Progenitor cell of endocrine pancreas (in vitro differentiated cells): ENCODE data around the gene ITGA1. TPM values are rescaled to one million over a fixed set of nuclear protein-coding genes. Genes with fewer than 3 reads are reported as not detected.

ENCODE experiments used
- DNase-seq: peaks from one replicate; pipeline ENCODE4 v3.0.0; 2021; ENCODE audit warnings: low spot score; ENCODE audit not compliant: unreplicated experiment
- H3K27ac Mint-ChIP-seq: 2 replicates; pipeline ENCODE4 v1.8.0; 2021; ENCODE audit warnings: mild to moderate bottlenecking, moderate library complexity, mixed read lengths
- H3K27me3 Mint-ChIP-seq: 2 replicates; pipeline ENCODE4 v1.8.0; 2021; ENCODE audit warnings: mixed read lengths
- H3K36me3 Mint-ChIP-seq: 2 replicates; pipeline ENCODE4 v1.8.0; 2022; ENCODE audit warnings: mixed read lengths; ENCODE audit not compliant: insufficient read depth
- H3K4me1 Mint-ChIP-seq: 2 replicates; pipeline ENCODE4 v1.8.0; 2021; ENCODE audit warnings: low read depth, mixed read lengths
- H3K4me3 Mint-ChIP-seq: 2 replicates; pipeline ENCODE4 v1.8.0; 2021; ENCODE audit warnings: low read depth, mild to moderate bottlenecking, moderate library complexity, mixed read lengths
- H3K9me3 Mint-ChIP-seq: 2 replicates; pipeline ENCODE4 v1.8.0; 2021; ENCODE audit warnings: low read depth, mixed read lengths
- CTCF ChIP-seq: fragments of 200-600 bp; sonication (generic); IDR thresholded peaks from one replicate; pipeline ENCODE4 v1.5.0; 2021; ENCODE audit warnings: antibody characterized with exemption, mild to moderate bottlenecking; ENCODE audit not compliant: unreplicated experiment
- total RNA-seq: library from RNA; stranded (reverse); gene quantifications from 2 replicates; pipeline ENCODE4 v1.2.1, GENCODE V29; 2021

ITGA1 gene
- total RNA-seq, 1 donor from 2014 or later: 6.4 TPM

- no peak for DNase-seq
- Mint-ChIP-seq H3K4me1 (peaks cover 20% of the 10 kb centered on the region), H3K27ac (no peak overlapping the region), H3K27me3 (no peaks in the 10 kb centered on the region), H3K4me3 (no peak overlapping the region), H3K9me3 (no peaks in the 10 kb centered on the region), H3K36me3 (peaks cover 1% of the 10 kb centered on the region)
- no peak for TF ChIP-seq CTCF
These were observed 16.7 kb downstream of the ITGA1 start for GRCh38 chr5:52804387-52804791.

- H3K36me3 Mint-ChIP-seq: peaks cover 1% of the 10 kb centered on the region
- H3K9me3 Mint-ChIP-seq: no peaks in the 10 kb centered on the region
- H3K4me3 Mint-ChIP-seq: no peak overlapping the region
- DNase-seq: no peak
- H3K27me3 Mint-ChIP-seq: no peaks in the 10 kb centered on the region
- H3K27ac Mint-ChIP-seq: no peak overlapping the region
- peaks cover 20% of the 10 kb centered on the region for H3K4me1 Mint-ChIP-seq
- no peak for TF ChIP-seq CTCF
These were observed 17.3 kb downstream of the ITGA1 start for GRCh38 chr5:52804981-52805380.

GRCh38 chr5:52805615-52806014, 17.9 kb downstream of the ITGA1 start:
- Mint-ChIP-seq H3K27ac (no peak overlapping the region), H3K4me3 (no peak overlapping the region), H3K9me3 (no peaks in the 10 kb centered on the region), H3K4me1 (peaks cover 19% of the 10 kb centered on the region), H3K27me3 (no peaks in the 10 kb centered on the region), H3K36me3 (peaks cover 1% of the 10 kb centered on the region)
- DNase-seq: no peak
- TF ChIP-seq CTCF: no peak

- no peak for TF ChIP-seq CTCF
- no peaks in the 10 kb centered on the region for H3K27me3 Mint-ChIP-seq
- H3K4me1 Mint-ChIP-seq: peaks cover 8% of the 10 kb centered on the region
- DNase-seq: no peak
- no peak overlapping the region for H3K4me3 Mint-ChIP-seq
- H3K36me3 Mint-ChIP-seq: no peaks in the 10 kb centered on the region
- no peaks in the 10 kb centered on the region for H3K9me3 Mint-ChIP-seq
- no peak overlapping the region for H3K27ac Mint-ChIP-seq
These were observed 19.3 kb downstream of the ITGA1 start for GRCh38 chr5:52807037-52807436.

GRCh38 chr5:52807723-52808122, 20.0 kb downstream of the ITGA1 start:
- Mint-ChIP-seq H3K4me1 (peaks cover 8% of the 10 kb centered on the region), H3K36me3 (no peaks in the 10 kb centered on the region), H3K4me3 (no peak overlapping the region), H3K9me3 (no peaks in the 10 kb centered on the region), H3K27me3 (no peaks in the 10 kb centered on the region), H3K27ac (no peak overlapping the region)
- TF ChIP-seq CTCF: no peak
- DNase-seq: no peak
